HG02840 (cell line): ENCODE measurements around the gene TMEM171.

ENCODE experiments used
- ATAC-seq: cut with Tn5 transposase; IDR thresholded peaks from one replicate; pipeline ENCODE4 v1.9.1; 2021; ENCODE audit warnings: mild to moderate bottlenecking, moderate library complexity, moderate number of reproducible peaks; ENCODE audit not compliant: unreplicated experiment, low FRiP score

Gene TMEM171

DNA sequence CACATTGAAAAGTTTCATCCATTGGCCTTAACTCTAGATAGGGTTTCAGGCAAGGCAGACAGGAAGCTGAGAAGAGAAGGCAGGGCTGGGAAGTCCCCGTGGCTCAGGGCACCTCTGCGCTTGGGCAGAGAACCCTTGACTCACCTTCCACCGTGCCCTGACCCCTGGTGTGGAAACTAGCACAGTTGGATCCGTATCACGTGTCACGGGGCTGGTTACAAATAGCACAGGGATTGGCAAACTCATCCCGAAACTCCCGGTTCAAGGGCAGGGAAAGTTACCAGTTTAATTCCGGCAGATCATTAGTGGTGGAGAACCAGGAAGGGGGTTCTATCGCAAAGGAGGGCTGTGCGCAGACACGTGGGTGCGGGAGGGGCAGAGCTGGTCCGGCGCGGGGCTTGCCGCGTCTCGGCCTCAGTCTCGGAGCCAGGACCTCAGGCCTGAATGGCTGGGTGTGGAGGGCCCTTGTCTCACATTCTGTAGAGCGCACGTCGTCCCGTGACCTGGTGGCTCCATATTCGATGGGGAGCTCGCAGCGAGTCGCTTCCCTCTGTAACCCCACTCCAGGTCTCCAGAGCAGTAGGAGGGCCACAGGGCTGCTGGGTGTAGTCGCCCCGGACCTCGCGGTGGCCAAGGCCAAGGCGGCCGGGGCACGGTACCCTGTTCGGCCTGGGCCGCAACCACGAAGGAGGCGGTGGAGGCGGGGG is 771 bp upstream of the TMEM171 start:
- no peak for ATAC-seq

DNA sequence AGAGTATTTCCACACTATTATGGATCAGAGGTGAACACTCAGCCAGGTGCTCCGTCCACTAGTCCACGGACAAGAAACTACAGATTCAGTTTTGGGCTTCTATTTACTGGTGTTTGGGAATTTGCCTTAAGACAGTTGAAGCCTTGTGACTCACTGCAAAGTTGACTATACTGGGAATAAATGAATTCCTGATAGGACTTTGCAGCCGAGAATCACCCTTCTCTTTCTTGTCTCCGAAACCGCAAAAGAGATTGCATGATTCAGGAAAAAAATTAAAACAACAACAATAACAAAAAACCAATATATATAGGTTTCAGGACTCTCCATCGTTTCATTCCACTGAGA is 716 bp downstream of the TMEM171 start:
- ATAC-seq: no peak

DNA sequence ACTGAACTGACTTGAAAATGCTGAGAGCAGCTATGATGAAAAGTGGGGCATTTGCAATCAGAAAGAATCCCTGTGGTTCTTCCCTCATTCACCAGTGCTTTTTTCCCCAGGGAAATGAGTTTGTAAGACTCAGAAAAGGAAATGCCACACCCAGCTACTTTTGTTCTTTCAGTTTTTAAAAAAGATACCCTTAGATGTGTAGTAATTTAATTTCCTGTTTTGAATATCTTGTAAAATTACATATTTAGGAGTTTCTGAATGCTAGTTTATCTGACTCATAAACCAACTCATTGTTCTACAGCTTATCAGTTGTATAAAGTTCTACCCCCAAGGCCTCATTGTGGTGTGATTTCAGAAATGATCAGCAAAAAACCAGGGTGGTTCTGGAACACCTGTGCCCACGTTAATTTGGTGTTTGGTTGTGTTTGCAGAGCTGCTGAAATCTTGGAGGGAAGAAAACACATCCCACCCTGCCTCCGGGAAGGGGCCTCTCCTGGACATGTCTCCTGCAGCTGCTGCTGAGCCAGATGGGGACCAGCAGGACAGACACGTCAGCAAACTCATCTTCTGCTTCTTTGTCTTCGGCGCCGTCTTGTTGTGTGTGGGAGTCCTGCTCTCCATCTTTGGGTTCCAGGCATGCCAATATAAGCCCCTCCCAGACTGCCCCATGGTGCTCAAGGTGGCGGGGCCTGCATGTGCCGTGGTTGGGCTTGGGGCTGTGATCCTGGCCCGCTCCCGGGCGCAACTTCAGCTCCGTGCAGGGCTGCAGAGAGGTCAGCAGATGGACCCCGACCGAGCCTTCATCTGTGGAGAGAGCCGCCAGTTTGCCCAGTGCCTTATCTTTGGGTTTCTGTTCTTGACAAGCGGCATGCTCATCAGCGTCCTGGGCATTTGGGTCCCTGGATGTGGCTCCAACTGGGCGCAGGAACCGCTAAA is 2.8 kb downstream of the TMEM171 start:
- no peak for ATAC-seq

- no peak for ATAC-seq
These were observed 4.9 kb downstream of the TMEM171 start for GRCh38 chr5:73125289-73125688.

DNA sequence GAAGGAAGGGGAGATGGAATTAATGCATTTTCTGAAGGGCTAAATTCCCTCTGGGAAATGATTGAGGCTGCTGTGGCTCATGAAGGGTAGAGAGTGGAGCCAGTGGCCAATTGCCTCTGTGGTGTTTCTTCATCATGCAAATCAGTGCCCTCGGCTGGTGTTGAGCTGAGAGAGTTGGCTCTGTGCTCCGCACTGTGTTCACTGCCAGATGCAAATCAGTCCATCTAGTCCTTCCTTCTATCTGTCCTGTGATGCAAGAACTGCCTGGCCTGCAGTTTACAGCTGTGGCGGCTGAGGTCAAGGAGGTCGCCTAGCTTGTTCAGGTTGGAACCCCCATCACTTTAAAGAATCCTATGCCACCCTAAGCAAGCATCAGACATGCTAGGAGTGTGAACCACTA is 6.0 kb downstream of the TMEM171 start:
- ATAC-seq: no peak

GRCh38 chr5:73126957-73127356 is 6.6 kb downstream of the TMEM171 start:
- ATAC-seq: no peak

GRCh38 chr5:73129143-73129542 is 8.8 kb downstream of the TMEM171 start:
- ATAC-seq: no peak

- ATAC-seq: no peak
These were observed 10.4 kb downstream of the TMEM171 start for GRCh38 chr5:73130811-73131210.

DNA sequence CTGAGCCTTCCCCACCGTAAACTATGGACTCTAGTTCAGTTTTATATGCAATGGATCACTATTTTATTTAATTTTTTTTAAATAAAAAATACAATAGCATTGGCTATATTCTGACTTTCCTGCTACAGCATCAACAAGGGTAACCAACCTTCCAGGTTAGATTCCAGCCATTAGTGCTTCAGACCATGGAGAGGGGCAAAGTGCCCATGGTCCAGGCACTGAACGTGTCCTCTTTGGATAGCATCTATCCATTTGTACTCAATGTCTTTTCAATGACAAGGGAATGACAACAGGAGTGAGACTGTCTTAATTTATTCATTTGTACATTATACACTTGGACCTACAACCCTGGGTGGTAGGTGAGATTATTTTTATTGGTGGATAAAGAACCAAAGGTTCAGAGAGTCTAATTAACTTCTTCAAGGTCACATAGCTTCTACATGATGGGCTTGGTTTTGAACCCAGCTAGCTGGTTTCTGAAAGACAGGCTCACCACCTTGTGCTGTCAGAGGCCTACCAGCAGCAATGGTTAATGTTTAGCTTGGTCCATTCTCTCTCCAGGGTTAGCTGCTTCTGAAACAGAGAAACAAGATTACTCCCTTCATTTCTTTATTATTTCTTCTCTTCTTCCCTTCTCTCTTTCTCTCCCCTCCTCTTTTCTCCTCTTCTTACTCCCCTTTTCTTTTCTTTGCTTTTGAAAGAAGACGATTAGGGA is 11.5 kb downstream of the TMEM171 start:
- ATAC-seq: no peak

GRCh38 chr5:73132759-73133158 is 12.4 kb downstream of the TMEM171 start:
- ATAC-seq: no peak

DNA sequence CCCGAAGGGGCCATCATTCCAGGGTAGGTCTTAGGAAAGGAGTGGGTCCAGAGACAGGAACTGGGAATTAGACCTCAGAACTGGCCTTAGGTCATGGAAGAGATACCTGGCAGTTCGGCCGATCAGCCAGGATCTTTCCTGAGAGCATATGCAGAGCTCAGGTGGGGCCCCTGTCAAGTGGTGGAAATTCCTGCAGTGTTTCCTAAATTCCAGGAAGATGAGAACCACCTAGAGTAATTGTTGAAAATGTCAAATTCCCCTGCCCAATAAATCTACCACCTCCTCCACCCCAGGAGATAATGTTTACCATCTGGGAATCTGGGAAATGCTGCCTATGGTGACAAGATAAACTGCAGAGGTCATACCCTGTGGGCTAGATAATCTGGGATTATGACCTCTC is 14.6 kb downstream of the TMEM171 start:
- ATAC-seq: no peak

DNA sequence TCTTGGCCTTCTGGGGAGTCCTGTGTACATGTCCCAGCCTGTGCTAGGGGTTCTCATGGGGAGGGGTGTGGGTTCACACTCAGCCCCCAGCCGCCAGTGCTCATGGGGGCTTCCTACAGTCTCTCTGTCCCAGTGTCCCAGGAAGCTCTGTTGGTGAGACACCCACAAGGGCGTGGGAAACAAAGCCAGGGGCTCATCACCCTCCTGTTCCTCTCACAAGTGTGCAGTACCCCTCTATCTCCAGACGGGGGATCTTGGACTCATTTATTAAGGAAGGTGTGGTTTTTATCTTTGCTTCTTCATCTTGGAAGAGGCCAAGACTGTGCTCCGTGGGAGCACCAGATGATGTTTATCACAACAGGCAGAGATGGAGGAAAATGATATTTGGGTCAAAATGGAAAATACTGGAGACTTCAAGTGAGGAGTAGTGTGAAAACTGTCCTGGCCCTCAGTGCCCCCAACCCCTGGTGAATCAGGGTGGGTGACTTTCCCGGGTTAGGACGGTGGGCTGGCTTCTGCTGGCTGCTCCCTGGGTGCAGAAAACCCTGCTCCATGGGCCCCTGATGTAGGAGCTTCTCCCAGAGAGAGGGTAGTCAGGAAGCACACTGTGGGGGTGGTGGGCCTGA is 15.2 kb downstream of the TMEM171 start:
- ATAC-seq: no peak

DNA sequence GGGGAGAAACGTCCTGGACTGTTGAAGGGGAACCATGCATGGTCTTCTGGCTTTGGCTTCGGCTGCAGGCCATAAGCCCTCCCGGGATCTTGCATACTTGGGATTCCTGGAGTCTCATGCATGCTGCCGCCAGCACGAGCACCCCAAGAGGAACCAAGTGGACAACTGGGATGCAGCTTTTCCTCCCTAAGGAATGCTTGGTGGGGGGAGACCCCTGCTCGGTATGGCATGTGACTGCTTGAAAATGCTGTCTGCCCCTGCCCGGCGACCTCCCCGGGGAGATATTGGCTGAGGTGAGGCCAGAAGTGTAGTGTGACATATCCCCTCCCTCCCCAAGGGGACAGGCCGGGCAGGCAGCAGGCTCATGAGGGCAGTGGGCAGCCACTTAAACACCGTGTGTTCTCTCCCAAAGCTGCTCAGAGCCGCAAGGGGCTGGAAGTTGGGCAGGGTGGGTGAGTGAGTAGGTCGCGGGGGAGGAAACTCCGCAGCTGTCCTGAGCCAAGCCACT is 15.7 kb downstream of the TMEM171 start:
- ATAC-seq: no peak

- ATAC-seq: no peak
These were observed 17.5 kb downstream of the TMEM171 start for GRCh38 chr5:73137563-73138530.

GRCh38 chr5:73139485-73139884 is 19.1 kb downstream of the TMEM171 start:
- ATAC-seq: no peak

- no peak for ATAC-seq
These were observed 20.4 kb downstream of the TMEM171 start for GRCh38 chr5:73140801-73141200.

DNA sequence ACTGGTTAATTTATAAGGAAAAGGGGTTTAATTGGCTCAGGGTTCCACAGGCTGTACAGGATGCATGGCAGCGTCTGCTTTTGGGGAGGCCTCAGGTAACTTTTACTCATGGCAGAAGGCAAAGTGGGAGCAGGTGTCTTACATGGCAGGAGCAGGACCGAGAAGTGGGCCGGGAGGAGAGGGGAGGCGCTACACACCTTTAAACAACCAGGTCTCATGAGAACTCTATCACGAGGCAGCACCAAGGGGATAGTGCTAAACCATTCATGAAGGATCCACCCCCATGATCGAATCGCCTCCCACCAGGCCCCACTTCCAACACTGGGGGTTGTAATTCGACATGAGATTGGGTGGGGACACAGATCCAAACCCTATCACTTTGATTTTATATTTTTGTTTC is 21.7 kb downstream of the TMEM171 start:
- ATAC-seq: no peak

DNA sequence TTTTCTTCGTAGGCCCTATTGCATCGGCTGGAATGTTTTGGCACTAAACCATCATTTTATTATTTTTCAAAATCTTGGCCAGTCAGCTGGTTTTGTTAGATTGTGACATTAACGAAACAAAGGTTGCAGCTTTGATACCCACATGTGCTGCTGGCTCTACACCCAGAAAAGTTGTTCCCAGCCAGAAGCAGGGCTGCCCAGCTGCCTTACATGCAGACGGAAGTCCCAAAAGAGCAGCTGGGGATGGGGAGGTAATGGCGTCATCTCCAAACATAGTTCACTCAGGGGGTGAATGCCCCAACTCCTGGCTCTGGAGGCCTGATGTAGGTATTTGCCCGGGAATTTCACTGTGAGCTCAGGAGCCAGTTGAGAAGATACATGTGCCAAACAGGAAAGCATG is 23.3 kb downstream of the TMEM171 start:
- ATAC-seq: no peak

GRCh38 chr5:73149540-73149939 is 29.2 kb downstream of the TMEM171 start:
- ATAC-seq: no peak
